HG03378 (cell line): ENCODE measurements around the gene RASA4.
"Not testable (repeated sequence)": the region's sequence is repeated elsewhere in the genome, so short reads cannot be mapped to it uniquely, and the experiment has no call there.

Experiments used
- ATAC-seq: cut with Tn5 transposase; IDR thresholded peaks from one replicate; pipeline ENCODE4 v1.9.1; 2021; ENCODE audit warnings: mild to moderate bottlenecking, moderate library complexity; ENCODE audit not compliant: unreplicated experiment

The RASA4 gene

DNA sequence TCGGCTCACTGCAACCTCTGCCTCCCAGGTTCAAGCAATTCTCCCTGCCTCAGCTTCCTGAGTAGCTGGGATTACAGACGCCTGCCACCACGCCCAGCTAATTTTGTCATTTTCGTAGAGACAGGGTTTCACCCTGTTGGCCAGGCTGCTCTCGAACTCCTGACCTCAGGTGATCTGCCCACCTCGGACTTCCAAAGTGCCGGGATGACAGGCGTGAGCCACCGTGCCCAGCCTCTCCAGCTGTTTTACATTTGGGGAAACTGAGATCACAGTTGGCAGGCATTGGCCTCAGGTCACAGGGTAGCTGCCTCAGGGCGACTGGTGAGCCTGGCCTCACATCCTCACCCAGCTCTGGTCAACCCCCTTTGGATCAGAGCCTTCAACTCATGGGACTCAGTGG is 6.8 kb downstream of the RASA4 start:
- ATAC-seq, result not testable (repeated sequence)

DNA sequence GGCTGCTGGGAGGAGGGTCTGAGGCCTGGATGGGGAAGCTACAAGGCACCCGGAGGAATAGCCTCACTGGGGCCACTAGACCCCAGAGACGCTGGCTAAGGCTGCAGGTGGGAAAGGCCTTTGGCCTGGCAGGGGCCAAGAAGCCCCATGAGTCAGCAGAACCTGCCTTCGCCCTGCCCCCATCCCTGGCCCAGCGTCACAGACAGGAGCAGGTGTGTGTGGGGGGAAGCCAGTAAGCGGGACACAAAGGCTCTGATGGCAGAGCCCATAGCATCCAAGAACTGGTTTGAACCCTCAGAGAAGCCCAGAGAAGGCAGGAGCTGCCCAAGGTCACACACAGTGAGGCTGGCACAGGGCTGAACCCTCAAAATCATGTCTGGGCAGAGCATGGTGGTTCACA is 9.7 kb downstream of the RASA4 start:
- not testable (repeated sequence) for ATAC-seq

DNA sequence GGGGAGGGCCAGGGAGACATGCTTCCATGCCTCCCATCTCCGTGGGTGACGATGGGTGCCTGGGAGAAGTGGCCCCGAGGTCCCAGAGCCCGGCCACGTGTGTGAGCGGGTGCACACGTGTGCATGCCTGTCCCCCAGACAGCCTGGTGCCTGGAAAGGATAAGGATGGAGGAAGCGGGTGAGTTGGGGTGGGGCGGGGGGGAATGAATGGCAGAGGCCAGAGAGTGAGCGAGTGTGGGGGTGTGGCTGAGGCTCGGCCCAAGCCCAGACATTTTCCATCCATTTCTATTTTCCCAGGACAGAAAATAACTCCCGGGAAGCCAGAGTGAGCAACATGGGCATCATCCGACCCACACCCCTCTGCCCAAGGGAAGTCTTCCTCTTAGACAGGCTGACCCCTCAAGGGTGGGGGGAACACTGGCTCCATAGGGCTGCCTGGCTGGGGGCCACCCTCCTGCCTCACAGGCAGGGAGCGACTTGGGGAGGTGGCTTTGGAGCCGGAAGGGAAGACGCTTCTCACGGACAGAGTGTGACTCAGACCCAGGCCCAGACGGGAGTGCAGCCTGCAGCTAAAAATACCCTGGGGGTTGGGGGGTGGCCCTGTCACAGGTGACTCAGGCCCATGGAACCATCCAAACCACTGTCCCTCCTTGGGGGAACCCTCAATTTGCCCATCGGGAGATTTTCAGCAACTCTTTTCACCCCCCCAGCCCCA is 12.0 kb downstream of the RASA4 start:
- not testable (repeated sequence) for ATAC-seq

GRCh38 chr7:102602317-102602716 is 14.2 kb downstream of the RASA4 start:
- ATAC-seq, result not testable (repeated sequence)

DNA sequence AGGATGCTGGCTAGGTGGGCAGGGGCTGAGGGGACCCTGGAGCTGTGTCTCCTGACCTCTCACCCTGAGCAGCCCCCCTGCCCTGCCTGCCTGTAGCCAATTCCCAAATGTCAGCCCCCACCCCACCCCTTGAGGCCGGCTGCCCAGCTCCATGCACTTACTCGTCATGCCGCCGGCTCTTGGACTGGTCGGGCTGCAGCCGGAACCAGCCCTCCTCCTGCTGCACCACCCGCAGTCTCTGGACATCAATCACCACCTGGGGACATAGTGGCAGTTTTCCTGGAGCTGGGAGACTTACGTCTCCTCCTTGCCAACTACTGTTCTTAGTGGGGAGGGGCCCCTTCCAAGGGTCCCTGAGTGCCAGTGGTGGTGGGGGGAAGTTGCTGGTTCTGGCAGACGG is 16.9 kb downstream of the RASA4 start:
- ATAC-seq, result not testable (repeated sequence)

DNA sequence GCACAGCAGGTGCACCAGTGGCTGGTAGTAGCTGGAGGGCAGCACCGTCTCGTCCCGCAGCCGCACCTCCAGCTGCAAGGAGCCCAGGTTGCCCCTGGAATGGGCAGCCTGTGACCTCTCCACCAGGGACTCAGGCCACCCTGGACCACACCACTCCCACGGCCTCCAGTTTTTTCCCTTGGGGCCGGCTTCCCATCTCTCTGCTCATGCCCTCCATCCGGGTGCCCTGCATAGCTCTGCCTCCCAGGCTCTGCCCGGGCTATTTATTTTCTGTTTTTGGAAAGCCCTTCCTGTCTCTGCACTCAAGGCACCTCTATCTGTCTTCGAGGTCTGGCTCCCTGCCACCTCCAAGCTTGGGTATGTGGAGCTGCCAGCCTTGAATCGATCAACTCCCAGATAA is 20.5 kb downstream of the RASA4 start:
- not testable (repeated sequence) for ATAC-seq

DNA sequence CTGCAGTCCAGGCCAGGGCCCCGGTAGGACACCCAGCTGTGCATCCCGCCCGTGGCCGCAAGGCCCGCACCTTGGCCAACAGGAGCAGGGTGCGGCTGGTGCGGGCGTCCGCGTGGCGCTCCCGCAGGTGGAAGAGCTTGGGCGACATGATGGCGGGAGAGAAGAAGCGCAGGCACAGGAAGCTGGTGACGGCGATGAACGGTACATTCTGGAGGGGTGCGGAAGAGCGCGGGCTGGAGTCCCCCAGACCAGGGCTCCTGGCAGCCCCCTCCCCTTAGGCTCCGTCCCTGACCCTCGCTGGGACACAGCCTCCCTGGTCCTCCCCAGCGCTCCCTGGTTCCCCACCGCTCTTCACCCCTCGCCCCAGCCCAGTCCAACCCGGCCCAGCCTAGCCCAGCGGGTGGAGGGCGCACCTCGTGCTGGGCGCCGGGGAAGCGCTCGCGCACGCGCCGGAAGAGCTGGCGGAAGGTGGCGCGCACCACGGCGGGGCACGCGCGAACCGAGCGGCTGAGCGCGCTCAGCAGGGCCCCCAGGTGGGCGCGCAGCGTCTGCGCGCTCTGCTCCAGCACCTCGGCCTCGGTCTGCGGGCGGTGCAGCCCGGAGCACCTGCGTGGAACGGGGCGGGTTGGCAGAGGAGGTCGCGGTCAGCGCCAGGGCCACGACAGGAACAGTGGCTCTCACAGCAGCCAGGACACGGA is 22.8 kb downstream of the RASA4 start:
- ATAC-seq, result peak; percentile 29

- ATAC-seq, result peak; percentile 40
Observed at GRCh38 chr7:102592477-102593019, 24.0 kb downstream of the RASA4 start.

GRCh38 chr7:102589857-102590256 is 26.7 kb downstream of the RASA4 start:
- not testable (repeated sequence) for ATAC-seq

DNA sequence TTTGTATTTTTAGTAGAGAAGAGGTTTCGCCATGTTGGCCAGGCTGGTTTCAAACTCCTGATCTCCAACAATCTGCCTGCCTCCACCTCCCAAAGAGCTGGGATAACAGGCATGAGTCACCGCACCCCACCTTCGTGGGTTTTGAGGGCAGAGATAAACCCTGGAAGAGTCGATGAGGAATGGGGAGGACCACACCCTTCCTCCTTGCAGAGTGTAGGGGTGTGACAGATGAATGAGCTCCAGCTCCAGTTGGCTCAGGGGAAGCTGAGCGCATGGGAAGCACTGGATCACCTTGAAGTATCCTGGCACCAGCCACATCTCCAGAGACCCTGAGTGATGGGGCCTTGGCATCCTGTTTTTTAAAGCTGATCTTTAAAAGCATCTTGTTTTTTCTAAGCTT is 33.1 kb downstream of the RASA4 start:
- not testable (repeated sequence) for ATAC-seq

- ATAC-seq, result not testable (repeated sequence)
Observed at GRCh38 chr7:102581722-102582121, 34.8 kb downstream of the RASA4 start.

DNA sequence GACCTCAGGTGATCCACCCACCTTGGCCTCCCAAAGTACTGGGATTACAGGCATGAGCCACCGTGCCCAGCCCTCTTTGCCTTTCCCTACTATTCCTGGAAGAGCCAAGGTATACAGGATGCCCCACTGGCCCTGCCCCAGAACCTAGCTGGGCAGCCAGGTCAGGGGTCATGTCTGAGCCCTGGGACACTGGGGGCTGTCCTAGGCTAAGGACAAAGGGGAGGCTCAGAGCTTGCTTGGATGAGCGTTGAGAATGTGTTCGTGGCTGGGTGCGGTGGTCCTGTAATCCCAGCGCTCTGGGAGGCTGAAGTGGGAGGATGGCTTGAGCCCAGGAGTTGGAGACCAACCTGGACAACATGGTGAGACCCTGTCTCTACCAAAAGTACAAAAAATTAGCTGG is 38.1 kb downstream of the RASA4 start:
- not testable (repeated sequence) for ATAC-seq

DNA sequence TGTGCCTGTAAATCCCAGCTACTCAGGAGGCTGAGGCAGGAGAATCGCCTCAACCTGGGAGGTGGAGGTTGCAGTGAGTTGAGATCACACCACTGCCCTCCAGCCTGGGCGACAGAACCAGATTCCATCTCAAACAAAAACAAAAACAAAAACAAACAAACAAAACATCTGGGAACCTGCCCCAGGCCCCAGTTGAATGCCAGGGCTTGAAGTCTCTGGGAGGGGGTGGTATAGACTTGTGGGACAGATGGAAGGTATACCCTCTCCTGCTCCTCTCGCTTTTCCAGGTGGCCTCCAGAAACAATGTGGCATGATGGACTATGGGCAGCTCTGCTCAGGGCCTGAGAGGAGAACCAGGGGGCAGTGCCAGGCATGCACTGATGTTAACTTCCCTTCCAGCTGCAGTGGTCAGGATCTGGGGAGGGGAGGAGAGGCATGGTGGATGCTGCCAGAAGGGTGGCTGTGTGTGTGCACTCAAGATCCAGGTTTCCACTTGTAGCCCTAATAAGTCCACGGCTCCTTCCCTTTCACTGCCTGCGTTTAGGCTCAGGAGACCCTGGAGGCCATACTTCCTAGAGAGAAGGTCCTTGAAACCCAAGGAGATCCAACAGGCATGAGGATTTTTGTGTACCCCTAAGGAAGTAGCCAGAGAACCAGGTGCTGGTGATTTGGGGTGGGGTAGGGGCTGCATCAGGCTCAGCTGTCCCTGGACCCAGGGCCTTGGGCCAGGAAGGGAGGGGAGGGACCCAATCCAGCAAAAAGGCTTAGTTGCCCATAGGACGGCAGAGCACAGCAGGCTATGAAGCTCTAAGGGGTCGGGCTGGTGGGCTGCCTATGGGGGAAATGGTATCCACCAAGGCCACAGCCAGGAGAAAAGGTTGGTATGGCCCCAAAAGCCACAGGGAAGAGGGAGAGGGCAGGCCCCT is 39.0 kb downstream of the RASA4 start:
- ATAC-seq, result not testable (repeated sequence)

DNA sequence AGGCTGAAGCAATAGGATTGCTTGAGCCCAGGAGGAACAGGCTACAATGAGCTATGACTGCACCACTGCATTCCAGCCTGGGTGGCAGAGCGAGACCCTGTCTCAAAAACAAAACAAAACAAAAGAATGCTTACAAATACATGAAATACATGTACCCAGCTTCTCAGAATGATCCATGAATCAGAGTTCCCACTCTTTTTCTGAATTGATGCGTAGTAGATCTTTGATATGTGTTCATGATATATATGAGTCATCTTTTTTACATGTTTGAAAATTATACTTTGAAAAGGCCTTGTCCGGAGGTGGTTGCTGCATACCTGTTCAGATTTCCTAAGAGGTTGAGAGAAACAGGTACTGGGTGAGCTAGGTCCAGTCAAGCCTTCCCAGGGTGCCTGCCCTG is 40.2 kb downstream of the RASA4 start:
- not testable (repeated sequence) for ATAC-seq

- not testable (repeated sequence) for ATAC-seq
Observed at GRCh38 chr7:102574607-102575006, 41.9 kb downstream of the RASA4 start.

GRCh38 chr7:102572261-102573239 is 44.0 kb downstream of the RASA4 start, which contains the start of gene POLR2J3:
TSS of gene POLR2J3 (minus strand) at chr7:102572583. CDS start at chr7:102572521, 62 bp downstream.
- ATAC-seq, result peak; percentile 81

- not testable (repeated sequence) for ATAC-seq
Observed at GRCh38 chr7:102568620-102569019, 47.9 kb downstream of the RASA4 start.

GRCh38 chr7:102550808-102551422 is 65.6 kb downstream of the RASA4 start, which contains the start of gene SPDYE2:
TSS of gene SPDYE2 (plus strand) at chr7:102551226. CDS start at chr7:102553256, 2,030 bp downstream.
- ATAC-seq, result not testable (repeated sequence)

DNA sequence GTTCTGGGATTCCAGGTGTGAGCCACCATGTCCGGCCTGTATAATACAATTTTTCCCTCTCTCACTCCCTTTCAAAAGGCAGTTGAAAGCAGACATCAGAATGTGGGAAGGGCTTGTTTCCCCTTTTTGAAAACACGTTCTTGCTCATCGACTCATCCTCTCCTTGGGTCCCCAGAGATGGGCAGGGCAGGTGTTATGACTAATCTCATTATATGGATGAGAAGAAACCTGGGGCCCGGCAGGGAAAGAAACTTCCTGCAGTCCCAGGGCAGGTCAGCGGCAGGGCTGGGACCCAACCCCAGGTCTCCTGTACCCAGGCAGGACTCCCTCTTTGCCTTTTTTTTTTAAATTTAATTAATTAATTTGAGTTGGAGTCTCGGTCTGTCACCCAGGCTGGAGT is 70.2 kb downstream of the RASA4 start:
- ATAC-seq, result peak; percentile 80
